Activated CD8-positive, alpha-beta T cell treated with anti-CD3 and anti-CD28 coated beads, Interleukin-2, amount 10 ng/mL, durations not matched to agents 7 days and 5 days (primary cell): ENCODE results near the gene FBXW4. TPM values are rescaled to one million over a fixed set of nuclear protein-coding genes. Genes with fewer than 3 reads are reported as not detected.
"Not testable (repeated sequence)": the region's sequence is repeated elsewhere in the genome, so short reads cannot be mapped to it uniquely, and the experiment has no call there.

Source experiments
- ATAC-seq: fragments of 150-1000 bp; cut with Tn5 transposase; one replicate; pipeline ENCODE4 v1.10.0; 2021; ENCODE audit warnings: moderate library complexity
- CTCF ChIA-PET: fragments of 350-600 bp; sonication (Branson Sonifier 250); formaldehyde crosslinking; loops from one replicate; lab custom pipeline; 2021; ENCODE audit warnings: antibody characterized with exemption; lab: Charles Lee
- POLR2A ChIA-PET: fragments of 350-600 bp; sonication (Branson Sonifier 250); formaldehyde crosslinking; loops from one replicate; lab custom pipeline; 2021; ENCODE audit warnings: antibody characterized with exemption; lab: Charles Lee
- DNase-seq: peaks from one replicate; pipeline ENCODE4 v3.0.0-alpha.2; 2020
- H3K27ac Mint-ChIP-seq: one replicate; pipeline ENCODE4 v1.8.0; 2021; ENCODE audit warnings: mild to moderate bottlenecking, mixed read lengths
- H3K27me3 Mint-ChIP-seq: one replicate; pipeline ENCODE4 v1.8.0; 2021; ENCODE audit warnings: low read depth, mixed read lengths
- H3K36me3 Mint-ChIP-seq: one replicate; pipeline ENCODE4 v1.8.0; 2021; ENCODE audit warnings: low read depth, mixed read lengths
- H3K4me1 Mint-ChIP-seq: one replicate; pipeline ENCODE4 v1.8.0; 2021; ENCODE audit warnings: low read depth, mixed read lengths
- H3K4me3 Mint-ChIP-seq: one replicate; pipeline ENCODE4 v1.8.0; 2021; ENCODE audit warnings: mild to moderate bottlenecking, mixed read lengths
- H3K9me3 Mint-ChIP-seq: one replicate; pipeline ENCODE4 v1.8.0; 2022; ENCODE audit warnings: mixed read lengths; ENCODE audit not compliant: insufficient read depth
- total RNA-seq, 2 experiments: library from RNA; stranded (reverse); gene quantifications; one replicate each; pipeline ENCODE4 v1.2.3, GENCODE V29; 2021

The FBXW4 gene
- total RNA-seq, 2 experiments from 2014 or later, result 36.7 to 39.3 TPM

DNA sequence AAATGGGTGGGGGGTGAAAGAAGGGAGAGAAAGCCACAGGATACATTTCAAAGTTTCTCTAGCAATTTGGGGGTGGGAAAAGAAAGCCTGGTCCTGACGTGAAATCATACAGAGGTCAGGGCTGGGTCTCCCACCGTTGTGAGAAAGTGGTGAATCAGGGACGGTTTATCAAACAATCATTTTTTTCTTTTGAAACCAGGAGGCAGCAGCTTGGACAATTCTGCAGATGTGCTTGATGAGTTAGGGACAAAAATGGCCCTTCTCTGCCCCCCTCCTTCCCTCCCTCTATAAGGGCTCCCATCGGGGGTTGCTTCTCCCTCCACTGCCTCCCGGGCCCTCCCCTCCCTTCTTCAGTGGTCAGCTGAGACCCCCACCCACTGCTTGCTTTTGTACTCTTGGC, 43.6 kb downstream of the FBXW4 start:
- no peak overlapping the region for H3K27ac Mint-ChIP-seq
- ATAC-seq, result no peak
- ChIA-PET CTCF (no interaction called here), POLR2A (no interaction called here)
- H3K9me3 Mint-ChIP-seq, result no peaks in the 10 kb centered on the region
- no peaks in the 10 kb centered on the region for H3K4me1 Mint-ChIP-seq
- H3K27me3 Mint-ChIP-seq, result no peaks in the 10 kb centered on the region
- H3K36me3 Mint-ChIP-seq, result peaks cover 28% of the 10 kb centered on the region
- DNase-seq, result no peak
- H3K4me3 Mint-ChIP-seq, result no peak overlapping the region

GRCh38 chr10:101650863-101651262, 44.1 kb downstream of the FBXW4 start:
- ChIA-PET POLR2A (no interaction called here), CTCF (no interaction called here)
- Mint-ChIP-seq H3K4me3 (no peak overlapping the region), H3K27ac (no peak overlapping the region), H3K27me3 (no peaks in the 10 kb centered on the region), H3K4me1 (no peaks in the 10 kb centered on the region), H3K36me3 (peaks cover 25% of the 10 kb centered on the region), H3K9me3 (no peaks in the 10 kb centered on the region)
- ATAC-seq (no peak), DNase-seq (no peak)

DNA sequence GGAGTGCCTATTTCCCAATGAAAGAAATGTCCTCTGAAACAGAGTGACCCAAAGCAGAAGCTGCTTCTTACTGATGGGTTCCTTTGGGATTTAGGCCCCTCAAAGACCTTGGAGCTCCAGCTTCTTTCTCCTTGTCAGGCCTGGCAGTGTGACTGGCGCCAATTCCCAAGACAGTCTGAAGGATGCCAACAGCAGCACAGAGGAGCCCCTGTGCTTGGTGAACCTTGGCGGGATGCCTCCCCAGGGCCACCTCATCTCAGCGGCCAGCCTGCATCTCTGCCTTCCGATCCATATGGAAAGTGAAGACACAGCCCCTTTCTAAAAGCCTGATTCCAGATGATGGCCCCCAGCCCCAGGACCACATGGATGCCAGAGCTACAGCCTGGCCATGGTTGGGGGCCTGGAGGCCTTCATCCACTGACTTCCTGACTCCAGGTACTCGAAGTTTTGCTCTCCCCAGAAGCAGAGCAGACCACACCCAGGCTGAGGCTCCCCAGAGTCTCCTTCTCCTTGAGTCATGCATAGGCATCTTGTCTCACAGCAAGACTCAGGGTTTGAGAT, 45.4 kb downstream of the FBXW4 start:
- ChIA-PET CTCF (no interaction called here), POLR2A (no interaction called here)
- Mint-ChIP-seq H3K36me3 (peaks cover 24% of the 10 kb centered on the region), H3K27me3 (no peaks in the 10 kb centered on the region), H3K4me1 (no peaks in the 10 kb centered on the region), H3K4me3 (no peak overlapping the region), H3K9me3 (no peaks in the 10 kb centered on the region), H3K27ac (no peak overlapping the region)
- ATAC-seq (no peak), DNase-seq (no peak)

DNA sequence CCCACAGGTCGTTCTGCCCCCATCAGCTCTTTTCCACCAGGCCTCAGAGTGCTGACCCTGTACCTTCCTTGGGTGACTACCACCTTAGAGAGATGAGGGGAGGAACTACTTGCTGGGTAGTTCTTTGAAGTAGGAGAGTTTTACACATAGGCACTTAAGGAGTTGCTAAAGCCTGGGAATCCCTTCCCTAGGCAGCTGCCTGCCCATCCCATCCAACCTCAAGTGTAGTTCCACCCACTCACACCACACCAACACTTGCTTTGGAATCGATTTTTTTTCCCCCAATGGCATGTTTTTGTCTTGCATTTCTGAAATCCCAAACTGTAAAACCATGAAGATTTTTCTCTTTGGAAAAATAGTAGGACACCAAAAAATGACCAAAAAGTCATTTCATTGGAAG, 47.7 kb downstream of the FBXW4 start:
- H3K4me1 Mint-ChIP-seq, result no peaks in the 10 kb centered on the region
- H3K9me3 Mint-ChIP-seq, result no peaks in the 10 kb centered on the region
- ChIA-PET CTCF (interaction anchor here (1.4 kb wide), 1 partner anchor 9 kb away, joined by 5 read pairs; no protein-coding TSS in a partner anchor), POLR2A (no interaction called here)
- ATAC-seq (no peak), DNase-seq (no peak)
- peaks cover 29% of the 10 kb centered on the region for H3K36me3 Mint-ChIP-seq
- no peaks in the 10 kb centered on the region for H3K27me3 Mint-ChIP-seq
- H3K4me3 Mint-ChIP-seq, result no peak overlapping the region
- no peak overlapping the region for H3K27ac Mint-ChIP-seq

- POLR2A ChIA-PET, result no interaction called here
- Mint-ChIP-seq H3K4me3 (no peak overlapping the region), H3K27me3 (no peaks in the 10 kb centered on the region), H3K4me1 (no peaks in the 10 kb centered on the region), H3K27ac (no peak overlapping the region), H3K36me3 (peaks cover 27% of the 10 kb centered on the region), H3K9me3 (no peaks in the 10 kb centered on the region)
- CTCF ChIA-PET, result no interaction called here
- DNase-seq (no peak), ATAC-seq (no peak)
Measured at GRCh38 chr10:101646364-101646763, 48.6 kb downstream of the FBXW4 start.

DNA sequence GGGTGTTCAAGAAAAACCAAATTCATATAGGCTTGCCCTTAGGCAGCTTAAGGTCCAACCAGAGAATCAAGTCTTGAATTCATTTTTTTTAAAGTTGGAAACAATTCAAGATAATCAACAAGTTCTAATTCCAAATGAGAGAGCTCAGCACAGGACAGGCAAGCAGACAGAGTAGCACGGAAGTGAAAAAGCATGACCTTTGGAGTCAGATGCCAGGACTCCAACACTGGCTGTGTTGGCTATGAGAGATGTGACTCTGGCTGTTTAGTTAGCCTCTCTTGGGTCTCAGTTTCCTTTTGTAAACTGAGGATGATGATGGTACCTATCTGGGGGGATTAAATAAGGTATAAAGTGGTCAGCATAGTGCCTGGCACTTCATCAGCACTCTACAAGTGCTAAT, 49.3 kb downstream of the FBXW4 start:
- DNase-seq, result no peak
- POLR2A ChIA-PET, result no interaction called here
- H3K9me3 Mint-ChIP-seq, result no peaks in the 10 kb centered on the region
- no peaks in the 10 kb centered on the region for H3K4me1 Mint-ChIP-seq
- CTCF ChIA-PET, result no interaction called here
- no peak overlapping the region for H3K4me3 Mint-ChIP-seq
- ATAC-seq, result no peak
- H3K27me3 Mint-ChIP-seq, result no peaks in the 10 kb centered on the region
- H3K36me3 Mint-ChIP-seq, result peaks cover 28% of the 10 kb centered on the region
- no peak overlapping the region for H3K27ac Mint-ChIP-seq

DNA sequence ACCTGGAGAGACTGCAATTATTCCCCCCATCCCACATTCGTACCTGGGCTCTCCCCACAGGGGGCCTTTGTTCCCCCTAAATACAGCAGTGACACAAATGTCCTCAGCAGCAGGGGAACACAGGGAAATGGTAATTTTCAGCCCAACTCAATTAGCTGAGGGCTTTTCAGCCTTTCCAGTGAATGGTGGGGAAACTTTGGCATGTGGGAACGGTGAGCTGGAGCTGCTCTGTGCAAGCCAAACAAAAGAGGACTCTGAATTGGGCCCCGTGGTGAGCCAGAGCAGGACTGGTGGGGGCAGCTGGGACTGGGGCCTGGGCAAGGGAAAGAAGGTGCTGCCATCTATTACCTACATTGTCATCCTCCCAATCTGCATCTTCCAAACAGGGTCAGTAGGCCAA, 51.0 kb downstream of the FBXW4 start:
- Mint-ChIP-seq H3K27ac (no peak overlapping the region), H3K27me3 (no peaks in the 10 kb centered on the region), H3K9me3 (no peaks in the 10 kb centered on the region), H3K4me3 (no peak overlapping the region), H3K36me3 (peaks cover 36% of the 10 kb centered on the region), H3K4me1 (no peaks in the 10 kb centered on the region)
- CTCF ChIA-PET, result no interaction called here
- no peak for DNase-seq
- ATAC-seq, result no peak
- POLR2A ChIA-PET, result interaction anchor here (0.7 kb wide), 1 partner anchor 50 kb away, joined by 3 read pairs; no protein-coding TSS in a partner anchor

- H3K4me1 Mint-ChIP-seq, result no peaks in the 10 kb centered on the region
- H3K27ac Mint-ChIP-seq, result no peak overlapping the region
- ChIA-PET CTCF (no interaction called here), POLR2A (no interaction called here)
- DNase-seq (no peak), ATAC-seq (no peak)
- no peaks in the 10 kb centered on the region for H3K27me3 Mint-ChIP-seq
- H3K9me3 Mint-ChIP-seq, result no peaks in the 10 kb centered on the region
- H3K4me3 Mint-ChIP-seq, result no peak overlapping the region
- peaks cover 33% of the 10 kb centered on the region for H3K36me3 Mint-ChIP-seq
Measured at GRCh38 chr10:101643546-101643945, 51.4 kb downstream of the FBXW4 start.

GRCh38 chr10:101639141-101639900, 55.6 kb downstream of the FBXW4 start:
- DNase-seq (no peak), ATAC-seq (no peak)
- Mint-ChIP-seq H3K36me3 (peaks cover 35% of the 10 kb centered on the region), H3K27me3 (no peaks in the 10 kb centered on the region), H3K4me3 (no peak overlapping the region), H3K27ac (no peak overlapping the region), H3K4me1 (peaks cover 1% of the 10 kb centered on the region), H3K9me3 (no peaks in the 10 kb centered on the region)
- ChIA-PET CTCF (no interaction called here), POLR2A (interaction anchor here (0.5 kb wide), 1 partner anchor 18 kb away, joined by 3 read pairs; no protein-coding TSS in a partner anchor)

DNA sequence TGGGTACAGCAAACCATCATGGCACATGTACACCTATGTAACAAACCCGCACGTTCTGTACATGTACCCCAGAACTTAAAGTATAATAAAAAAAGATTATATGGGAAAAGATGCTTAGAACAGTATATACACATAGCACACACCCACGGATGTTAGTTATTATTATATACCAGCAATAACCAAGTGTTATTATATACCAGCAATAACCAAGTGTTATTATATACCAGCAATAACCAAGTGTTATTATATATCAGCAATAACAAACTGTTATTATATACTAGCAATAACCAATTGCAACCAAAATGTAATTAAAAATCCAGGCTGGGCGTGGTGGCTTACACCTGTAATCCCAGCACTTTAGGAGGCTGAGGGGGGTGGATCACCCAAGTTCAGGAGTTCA, 61.5 kb downstream of the FBXW4 start:
- ATAC-seq, POLR2A ChIA-PET, H3K27ac Mint-ChIP-seq, H3K9me3 Mint-ChIP-seq, H3K27me3 Mint-ChIP-seq, H3K4me1 Mint-ChIP-seq, DNase-seq, H3K4me3 Mint-ChIP-seq, CTCF ChIA-PET: not testable (repeated sequence)
- peaks cover 24% of the 10 kb centered on the region for H3K36me3 Mint-ChIP-seq

DNA sequence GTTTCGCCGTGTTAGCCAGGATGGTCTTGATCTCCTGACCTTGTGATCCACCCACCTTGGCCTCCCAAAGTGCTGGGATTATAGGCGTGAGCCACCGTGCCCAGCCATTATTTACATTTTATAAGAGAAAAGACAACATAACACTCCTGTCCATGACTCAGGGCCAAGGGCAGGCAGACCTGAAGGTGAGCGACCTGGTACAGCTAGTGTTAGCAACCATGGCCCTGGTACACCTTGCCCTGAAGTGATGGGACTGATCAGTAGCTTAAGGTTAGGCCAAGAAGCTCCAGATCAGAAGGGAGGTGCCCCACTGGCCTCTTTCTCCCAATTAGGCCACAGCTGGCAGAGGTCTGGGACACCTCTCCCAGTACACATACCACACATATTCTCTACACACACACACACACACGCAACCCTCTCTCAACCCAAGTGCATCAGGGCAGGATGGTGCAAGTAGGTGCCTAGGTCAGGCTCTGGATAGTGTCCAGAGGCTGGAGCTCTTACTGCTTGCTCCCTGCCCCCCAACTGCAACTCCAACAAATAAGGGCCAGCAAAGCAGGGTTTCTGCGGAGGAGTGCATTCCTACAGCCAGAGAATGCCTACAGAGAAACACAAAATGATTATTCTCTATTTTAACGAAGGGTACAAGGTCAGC, 63.0 kb downstream of the FBXW4 start:
- no peak for DNase-seq
- H3K4me1 Mint-ChIP-seq, result peaks cover 1% of the 10 kb centered on the region
- CTCF ChIA-PET, result interaction anchor here (0.7 to 1.1 kb wide), 2 partner anchors 14 to 29 kb away, joined by 3 read pairs; no protein-coding TSS in a partner anchor
- no peak for ATAC-seq
- H3K27me3 Mint-ChIP-seq, result no peaks in the 10 kb centered on the region
- POLR2A ChIA-PET, result no interaction called here
- peaks cover 14% of the 10 kb centered on the region for H3K36me3 Mint-ChIP-seq
- no peaks in the 10 kb centered on the region for H3K9me3 Mint-ChIP-seq
- H3K4me3 Mint-ChIP-seq, result no peak overlapping the region
- H3K27ac Mint-ChIP-seq, result no peak overlapping the region

DNA sequence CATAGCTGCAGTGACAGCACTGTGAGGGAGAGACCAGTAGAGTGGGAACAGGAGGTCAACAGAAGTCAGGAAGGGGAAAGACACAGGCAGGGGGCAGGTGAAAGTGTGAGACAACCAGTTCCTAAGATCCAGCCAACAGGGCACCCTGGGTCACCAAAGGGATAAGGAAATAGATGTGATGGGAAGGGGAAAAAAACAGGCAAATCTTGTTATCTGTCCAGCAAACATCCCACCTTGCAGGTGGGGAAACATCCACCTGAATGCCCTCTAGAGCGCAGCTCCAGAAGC, 64.4 kb downstream of the FBXW4 start:
- ChIA-PET CTCF (interaction anchor here (1.1 kb wide), 1 partner anchor 151 kb away, joined by 4 read pairs; no protein-coding TSS in a partner anchor), POLR2A (no interaction called here)
- peaks cover 11% of the 10 kb centered on the region for H3K36me3 Mint-ChIP-seq
- no peaks in the 10 kb centered on the region for H3K4me1 Mint-ChIP-seq
- H3K27me3 Mint-ChIP-seq, result no peaks in the 10 kb centered on the region
- H3K27ac Mint-ChIP-seq, result no peak overlapping the region
- ATAC-seq, result no peak
- H3K9me3 Mint-ChIP-seq, result no peaks in the 10 kb centered on the region
- no peak overlapping the region for H3K4me3 Mint-ChIP-seq
- no peak for DNase-seq
